HepG2 (cell line): ENCODE results near the gene SLC48A1. TPM values are rescaled to one million over a fixed set of nuclear protein-coding genes. Genes with fewer than 3 reads are reported as not detected.

ENCODE experiments used
- ATAC-seq: fragments of 200-7000 bp; cut with Tn5 transposase; 3 replicates; pipeline ENCODE4 v1.9.1; 2020; ENCODE audit warnings: mild to moderate bottlenecking, moderate library complexity
- BruUV-seq: library from RNA; stranded (reverse); fragments of 400-500 nt; replicated peaks from 2 replicates; lab custom pipeline; 2021; lab: Mats Ljungman, UMichigan
- CTCF ChIA-PET: fragments of 300-600 bp; formaldehyde crosslinking; extraction: SDS; loops from one replicate; lab custom pipeline; 2021; ENCODE audit warnings: low total read pairs, inconsistent platforms, low intra/inter-chr PET ratio; lab: Yijun Ruan, JAX
- POLR2A ChIA-PET: fragments of 350-600 bp; sonication (Branson Sonifier 250); formaldehyde crosslinking; loops from one replicate; lab custom pipeline; 2020; ENCODE audit warnings: antibody characterized with exemption, inconsistent platforms; lab: Yijun Ruan, JAX
- DNase-seq: peaks from one replicate; pipeline ENCODE4 v3.0.0-alpha.2; 2015; ENCODE audit warnings: low spot score
- FAIRE-seq: peaks from 3 replicates; lab custom pipeline; 2011; peaks lifted over from hg19 to GRCh38; lab: Jason Lieb, UNC
- H2AFZ ChIP-seq: one replicate; pipeline ENCODE4 v1.6.1; 2011; ENCODE audit warnings: low read length, inconsistent platforms
- H3K27ac ChIP-seq: fragments of 300-600 bp; 3 replicates; pipeline ENCODE4 v1.8.0; 2011; ENCODE audit warnings: mixed run types, mild to moderate bottlenecking, mixed read lengths, low read length, inconsistent platforms; ENCODE audit not compliant: insufficient read depth; ENCODE audit errors: extremely low read length
- H3K27me3 ChIP-seq, 2 experiments: fragments of 200-600 bp in 1 of 2; 2 replicates in 1 of 2; 3 replicates in 1 of 2; pipeline versions ENCODE4 v1.6.0 to v1.8.0; 2011; ENCODE audit warnings: low read length in 2 of 2, mild to moderate bottlenecking in 2 of 2, moderate library complexity in 2 of 2, inconsistent platforms in 1 of 2; ENCODE audit not compliant: insufficient read depth in 2 of 2, control insufficient read depth in 1 of 2
- H3K36me3 ChIP-seq, 2 experiments: fragments of 200-600 bp in 1 of 2; replicated peaks in 1 of 2; 2 replicates in 1 of 2; 3 replicates in 1 of 2; pipeline versions ENCODE4 v1.5.1 to v1.8.0; 2011; ENCODE audit warnings: low read length in 2 of 2, inconsistent platforms in 1 of 2; ENCODE audit not compliant: insufficient read depth in 2 of 2, control insufficient read depth in 1 of 2
- H3K4me1 ChIP-seq: 2 replicates; pipeline ENCODE4 v1.5.1; 2012; ENCODE audit warnings: low read length, inconsistent platforms; ENCODE audit not compliant: insufficient read depth
- H3K4me2 ChIP-seq: 2 replicates; pipeline ENCODE4 v1.6.0; 2011; ENCODE audit warnings: low read depth, low read length, inconsistent platforms
- H3K4me3 ChIP-seq, 3 experiments: fragments of 200-600 bp in 1 of 3; sonication (generic), shearing (Covaris generic) in 1 of 3; replicated peaks in 1 of 3; 2 replicates each; pipeline ENCODE4 v1.5.1; 2011 to 2016; ENCODE audit warnings: low read length in 3 of 3, inconsistent platforms in 2 of 3, low read depth in 2 of 3, mild to moderate bottlenecking in 2 of 3, control low read depth in 1 of 3, mixed read lengths in 1 of 3; ENCODE audit not compliant: insufficient read depth in 1 of 3
- H3K79me2 ChIP-seq: one replicate; pipeline ENCODE4 v1.6.1; 2011; ENCODE audit warnings: low read length, inconsistent platforms; ENCODE audit not compliant: insufficient read depth
- H3K9ac ChIP-seq: 2 replicates; pipeline ENCODE4 v1.6.0; 2011; ENCODE audit warnings: mild to moderate bottlenecking, low read depth, low read length, inconsistent platforms; ENCODE audit not compliant: insufficient read depth
- H3K9me3 ChIP-seq: 2 replicates; pipeline ENCODE4 v1.5.1; 2012; ENCODE audit warnings: mild to moderate bottlenecking, low read length
- H4K20me1 ChIP-seq: 2 replicates; pipeline ENCODE4 v1.6.0; 2011; ENCODE audit warnings: inconsistent platforms, mild to moderate bottlenecking, low read length, moderate library complexity; ENCODE audit not compliant: insufficient read depth
- ARNTL ChIP-seq: sonication (generic); formaldehyde crosslinking; IDR thresholded peaks from 2 replicates; pipeline ENCODE4 v1.4.0; 2020; ENCODE audit warnings: mild to moderate bottlenecking, missing genetic modification reagents
- CENPT ChIP-seq: sonication (generic); formaldehyde crosslinking; IDR thresholded peaks from 2 replicates; pipeline ENCODE4 v1.8.0; 2022; ENCODE audit warnings: low read depth, mild to moderate bottlenecking, moderate library complexity, missing genetic modification reagents
- FOXO1 ChIP-seq: sonication (generic); formaldehyde crosslinking; IDR thresholded peaks from 2 replicates; pipeline ENCODE4 v1.4.0; 2020; ENCODE audit warnings: missing genetic modification reagents
- HHEX ChIP-seq: IDR thresholded peaks from 2 replicates; pipeline ENCODE4 v1.6.1; 2016; ENCODE audit warnings: control low read depth
- JUN ChIP-seq: sonication (generic); formaldehyde crosslinking; IDR thresholded peaks from 2 replicates; pipeline ENCODE4 v1.4.0; 2020; ENCODE audit warnings: mild to moderate bottlenecking, missing genetic modification reagents
- MIXL1 ChIP-seq: IDR thresholded peaks from 2 replicates; pipeline ENCODE4 v1.6.1; 2016
- MXD3 ChIP-seq: IDR thresholded peaks from 2 replicates; pipeline ENCODE4 v1.6.1; 2016; ENCODE audit warnings: mild to moderate bottlenecking, missing biosample characterization, missing genetic modification reagents
- SRF ChIP-seq: IDR thresholded peaks from 2 replicates; pipeline ENCODE4 v1.6.1; 2011; ENCODE audit warnings: mild to moderate bottlenecking, low read depth, low read length, moderate library complexity
- TGIF2 ChIP-seq: IDR thresholded peaks from 2 replicates; pipeline ENCODE4 v1.6.1; 2016; ENCODE audit warnings: control low read depth, missing compliant biosample characterization
- TP53 ChIP-seq: sonication (generic); formaldehyde crosslinking; conservative IDR thresholded peaks from 2 replicates; pipeline ENCODE4 v1.4.0; 2020; ENCODE audit warnings: missing genetic modification reagents
- UBTF ChIP-seq: sonication (generic); formaldehyde crosslinking; IDR thresholded peaks from 2 replicates; pipeline ENCODE4 v1.4.0; 2020; ENCODE audit warnings: mild to moderate bottlenecking, missing genetic modification reagents
- ZBED4 ChIP-seq: sonication (generic); formaldehyde crosslinking; IDR thresholded peaks from 2 replicates; pipeline ENCODE4 v1.4.0; 2020; ENCODE audit warnings: missing genetic modification reagents, borderline replicate concordance
- ZIK1 ChIP-seq: sonication (generic); formaldehyde crosslinking; IDR thresholded peaks from 2 replicates; pipeline ENCODE4 v1.5.0; 2020; ENCODE audit warnings: mild to moderate bottlenecking, low read depth, missing genetic modification reagents, borderline replicate concordance
- ZNF329 ChIP-seq: sonication (generic); formaldehyde crosslinking; IDR thresholded peaks from 2 replicates; pipeline ENCODE4 v1.9.0; 2021; ENCODE audit warnings: low read depth, mild to moderate bottlenecking, missing genetic modification reagents
- ZNF512B ChIP-seq: sonication (generic); formaldehyde crosslinking; IDR thresholded peaks from 2 replicates; pipeline ENCODE4 v1.5.1; 2020; ENCODE audit warnings: missing genetic modification reagents, mild to moderate bottlenecking, borderline replicate concordance
- ZNF841 ChIP-seq: sonication (generic); formaldehyde crosslinking; IDR thresholded peaks from 2 replicates; pipeline ENCODE4 v1.8.1; 2023; ENCODE audit warnings: missing genetic modification reagents, borderline replicate concordance
- WGBS: methylation state at CpG from one replicate; pipeline ENCODE4 v1.1.6; 2017; ENCODE audit warnings: low lambda C conversion rate; 5-methylcytosine and 5-hydroxymethylcytosine counted together
- in situ Hi-C: cut with HindIII; loops from 2 replicates; pipeline ENCODE4 v1.10.0; 2017; ENCODE audit warnings: low pct_unique_long_range_greater_than_20kb; ENCODE audit not compliant: extremely low pct_ligation_motif_present
- intact Hi-C: fragments of 100-400 bp; cut with micrococcal nuclease; formaldehyde crosslinking; loops from one replicate; pipeline ENCODE4 v1.10.0; 2022; ENCODE audit not compliant: unreplicated experiment
- polyA plus RNA-seq, 8 experiments: library from polyadenylated mRNA; depleted of rRNA in 3 of 8; stranded (reverse) in 7 of 8; unstranded in 1 of 8; fragments of >200 nt; fragmentation: Illumina TruSeq in 4 of 8; extraction: Trizol in 4 of 8; gene quantifications; 2 replicates each; pipeline versions ENCODE4 v1.2.1 to v1.2.3, GENCODE V29; 2011 to 2016; ENCODE audit warnings: low read depth in 4 of 8, missing spikeins in 1 of 8, mixed read lengths in 1 of 8; ENCODE audit not compliant: insufficient read depth in 1 of 8
- total RNA-seq, 5 experiments: library from RNA; depleted of rRNA; stranded (reverse); fragments of >200 nt; fragmentation: Illumina TruSeq; extraction: Trizol; gene quantifications; 2 replicates each; pipeline ENCODE4 v1.2.3, GENCODE V29; 2016; ENCODE audit warnings: low read depth in 1 of 5

The SLC48A1 gene
- total and polyA plus RNA-seq, 2 of the 13 experiments (the other 11 are each of a cell fraction or from before 2014, with no cell fraction given) = 2.2 to 3.7 TPM

- ATAC-seq = no peak
- Histone ChIP-seq H3K4me2 (no peak overlapping the region), H3K4me1 (no peaks in the 10 kb centered on the region), H3K4me3 (no peak overlapping the region), H3K27ac (no peak overlapping the region), H3K79me2 (no peaks in the 10 kb centered on the region), H3K27me3 (no peaks in the 10 kb centered on the region), H3K9me3 (no peaks in the 10 kb centered on the region), H2AFZ (no peak overlapping the region), H4K20me1 (no peaks in the 10 kb centered on the region), H3K9ac (no peak overlapping the region), H3K36me3 (peaks cover 0 to 4% of the 10 kb centered on the region in 2 experiments; a peak in 2 of 5 replicates)
- CTCF ChIA-PET = no interaction called here
- 89% methylated on average over 7 of the region's 15 CpGs for WGBS
- in situ Hi-C loops (no loop called here), intact Hi-C loops (no loop called here)
- DNase-seq = no peak
- POLR2A ChIA-PET = no interaction called here
- FAIRE-seq = no peak
- no TSS peak for BruUV-seq
- TF ChIP-seq ARNTL (CRISPR knock-in tag) (no peak), HHEX (no peak), MIXL1 (no peak), UBTF (CRISPR knock-in tag) (no peak), SRF (no peak), TGIF2 (CRISPR knock-in tag) (no peak), FOXO1 (CRISPR knock-in tag) (no peak), TP53 (CRISPR knock-in tag) (no peak), CENPT (CRISPR knock-in tag) (no peak), ZIK1 (CRISPR knock-in tag) (no peak), ZNF512B (CRISPR knock-in tag) (no peak), ZBED4 (CRISPR knock-in tag) (no peak), MXD3 (no peak), ZNF329 (CRISPR knock-in tag) (no peak), ZNF841 (CRISPR knock-in tag) (no peak), JUN (no peak)
These were observed 20.1 kb downstream of the SLC48A1 start for GRCh38 chr12:47793015-47793681.
